MM.1S (cell line): ENCODE measurements around the gene GFRA1.

Experiments
- DNase-seq: peaks from one replicate; pipeline ENCODE4 v3.0.0-alpha.2; 2015
- H2AFZ ChIP-seq: fragments of 300-600 bp; sonication (generic); 2 replicates; pipeline ENCODE4 v1.6.0; 2016; ENCODE audit warnings: antibody characterized with exemption, low read length
- H3F3A ChIP-seq: fragments of 300-600 bp; sonication (generic); 2 replicates; pipeline ENCODE4 v1.6.1; 2016; ENCODE audit warnings: mild to moderate bottlenecking, antibody characterized with exemption, low read length, moderate library complexity, mixed read lengths; ENCODE audit not compliant: insufficient read depth
- H3K27ac ChIP-seq: fragments of 300-600 bp; sonication (generic); 2 replicates; pipeline ENCODE4 v1.5.1; 2016; ENCODE audit warnings: mild to moderate bottlenecking, low read length
- H3K27me3 ChIP-seq: fragments of 300-600 bp; sonication (generic); replicated peaks from 2 replicates; pipeline ENCODE4 v1.6.0; 2016; ENCODE audit warnings: low read length; ENCODE audit not compliant: insufficient read depth
- H3K36me3 ChIP-seq: fragments of 300-600 bp; sonication (generic); replicated peaks from 2 replicates; pipeline ENCODE4 v1.6.1; 2016; ENCODE audit warnings: mild to moderate bottlenecking, low read length, mixed read lengths; ENCODE audit not compliant: insufficient read depth
- H3K4me1 ChIP-seq: fragments of 300-600 bp; sonication (generic); 2 replicates; pipeline ENCODE4 v1.6.1; 2016; ENCODE audit warnings: low read length, mixed read lengths
- H3K4me2 ChIP-seq: fragments of 300-600 bp; sonication (generic); 2 replicates; pipeline ENCODE4 v1.6.0; 2016; ENCODE audit warnings: low read depth, low read length
- H3K4me3 ChIP-seq: fragments of 300-600 bp; sonication (generic); 2 replicates; pipeline ENCODE4 v1.5.1; 2016; ENCODE audit warnings: low read length, mixed read lengths
- H3K79me2 ChIP-seq: fragments of 300-600 bp; sonication (generic); 2 replicates; pipeline ENCODE4 v1.6.1; 2016; ENCODE audit warnings: mixed run types, low read length, mixed read lengths
- H3K9ac ChIP-seq: fragments of 300-600 bp; sonication (generic); 2 replicates; pipeline ENCODE4 v1.6.1; 2016; ENCODE audit warnings: low read length, mixed read lengths
- H3K9me2 ChIP-seq: fragments of 300-600 bp; sonication (generic); replicated peaks from 2 replicates; pipeline ENCODE4 v1.6.1; 2016; ENCODE audit warnings: mild to moderate bottlenecking, low read length, mixed read lengths; ENCODE audit not compliant: insufficient read depth
- H3K9me3 ChIP-seq: fragments of 300-600 bp; sonication (generic); replicated peaks from 2 replicates; pipeline ENCODE4 v1.6.1; 2016; ENCODE audit warnings: mild to moderate bottlenecking, low read length, mixed read lengths; ENCODE audit not compliant: insufficient read depth
- H4K20me1 ChIP-seq: fragments of 300-600 bp; sonication (generic); 2 replicates; pipeline ENCODE4 v1.6.1; 2016; ENCODE audit warnings: mild to moderate bottlenecking, low read length, moderate library complexity, mixed read lengths; ENCODE audit not compliant: insufficient read depth
- CTCF ChIP-seq: fragments of 300-600 bp; sonication (generic); IDR thresholded peaks from 2 replicates; pipeline ENCODE4 v1.5.1; 2016; ENCODE audit warnings: antibody characterized with exemption, low read length, mixed read lengths
- EZH2 ChIP-seq: fragments of 300-600 bp; sonication (generic); optimal IDR thresholded peaks from 2 replicates; pipeline ENCODE3; 2017; ENCODE audit warnings: low read depth, mild to moderate bottlenecking, antibody characterized with exemption, low read length, mixed read lengths
- EZH2phosphoT487 ChIP-seq: fragments of 300-600 bp; sonication (generic); IDR thresholded peaks from 2 replicates; pipeline ENCODE4 v1.6.1; 2018; ENCODE audit warnings: antibody characterized with exemption, low read length

Gene GFRA1

GRCh38 chr10:116085323-116085722 is 187.7 kb downstream of the GFRA1 start:
- no peaks in the 10 kb centered on the region for H3K27me3 ChIP-seq
- no peak overlapping the region for H3K4me2 ChIP-seq
- no peaks in the 10 kb centered on the region for H3K9me2 ChIP-seq
- H3F3A ChIP-seq, result no peaks in the 10 kb centered on the region
- no peak overlapping the region for H2AFZ ChIP-seq
- H4K20me1 ChIP-seq, result no peaks in the 10 kb centered on the region
- no peaks in the 10 kb centered on the region for H3K79me2 ChIP-seq
- H3K9me3 ChIP-seq, result no peaks in the 10 kb centered on the region
- no peak overlapping the region for H3K27ac ChIP-seq
- no peak overlapping the region for H3K4me3 ChIP-seq
- no peaks in the 10 kb centered on the region for H3K36me3 ChIP-seq
- DNase-seq, result no peak
- no peak for TF ChIP-seq CTCF
- no peak for TF ChIP-seq EZH2
- no peak for TF ChIP-seq EZH2phosphoT487
- no peak overlapping the region for H3K9ac ChIP-seq
- H3K4me1 ChIP-seq, result no peaks in the 10 kb centered on the region

- no peaks in the 10 kb centered on the region for H3K9me2 ChIP-seq
- H3K79me2 ChIP-seq, result no peaks in the 10 kb centered on the region
- H3K36me3 ChIP-seq, result no peaks in the 10 kb centered on the region
- H3K27ac ChIP-seq, result no peak overlapping the region
- no peaks in the 10 kb centered on the region for H3K4me1 ChIP-seq
- H3K9me3 ChIP-seq, result no peaks in the 10 kb centered on the region
- H3F3A ChIP-seq, result no peaks in the 10 kb centered on the region
- H3K27me3 ChIP-seq, result no peaks in the 10 kb centered on the region
- H3K4me2 ChIP-seq, result no peak overlapping the region
- no peaks in the 10 kb centered on the region for H4K20me1 ChIP-seq
- no peak for DNase-seq
- H2AFZ ChIP-seq, result no peak overlapping the region
- H3K4me3 ChIP-seq, result no peak overlapping the region
- no peak overlapping the region for H3K9ac ChIP-seq
- TF ChIP-seq EZH2 (no peak), EZH2phosphoT487 (no peak), CTCF (no peak)
Measured at GRCh38 chr10:116084161-116084560, 188.8 kb downstream of the GFRA1 start.

GRCh38 chr10:116083226-116083762 is 189.7 kb downstream of the GFRA1 start:
- DNase-seq, result no peak
- H3K4me3 ChIP-seq, result no peak overlapping the region
- H3F3A ChIP-seq, result no peaks in the 10 kb centered on the region
- H3K36me3 ChIP-seq, result no peaks in the 10 kb centered on the region
- H3K4me2 ChIP-seq, result no peak overlapping the region
- no peak overlapping the region for H3K9ac ChIP-seq
- H3K79me2 ChIP-seq, result no peaks in the 10 kb centered on the region
- no peak overlapping the region for H3K27ac ChIP-seq
- TF ChIP-seq EZH2 (no peak), EZH2phosphoT487 (no peak), CTCF (no peak)
- H4K20me1 ChIP-seq, result no peaks in the 10 kb centered on the region
- H3K9me2 ChIP-seq, result no peaks in the 10 kb centered on the region
- H3K9me3 ChIP-seq, result no peaks in the 10 kb centered on the region
- no peaks in the 10 kb centered on the region for H3K4me1 ChIP-seq
- H3K27me3 ChIP-seq, result no peaks in the 10 kb centered on the region
- no peak overlapping the region for H2AFZ ChIP-seq
